ENCODE measurements around the gene C9orf153.
"Not testable (repeated sequence)": the region's sequence is repeated elsewhere in the genome, so short reads cannot be mapped to it uniquely, and the experiment has no call there.

C9orf153 gene

GRCh38 chr9:86259557-86259956 lies at the start of gene C9orf153:
Gene C9orf153, minus strand, starts transcription at chr9:86259657. Its CDS starts 30,054 bp downstream, at chr9:86229603.
- DNase-seq: no peak

DNA sequence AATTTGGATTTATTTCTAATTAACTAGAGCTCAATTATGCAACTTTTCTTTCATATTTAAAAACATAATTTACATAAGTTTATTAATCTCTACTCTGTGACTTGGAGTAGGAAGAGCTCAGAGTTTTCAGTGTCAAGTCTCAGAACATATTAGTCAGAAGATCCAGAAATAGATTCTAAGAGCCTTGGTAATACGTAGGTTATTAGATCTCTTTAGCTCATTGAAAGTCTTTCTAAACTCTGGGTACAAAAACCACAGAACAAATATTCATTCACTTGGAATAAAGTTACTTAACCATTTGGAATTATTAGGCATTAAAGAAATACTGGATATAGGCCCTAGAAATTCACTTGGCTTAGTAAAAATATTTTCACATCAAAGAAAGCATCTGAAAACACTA lies 49.2 kb upstream of the C9orf153 start:
- DNase-seq: no peak

DNA sequence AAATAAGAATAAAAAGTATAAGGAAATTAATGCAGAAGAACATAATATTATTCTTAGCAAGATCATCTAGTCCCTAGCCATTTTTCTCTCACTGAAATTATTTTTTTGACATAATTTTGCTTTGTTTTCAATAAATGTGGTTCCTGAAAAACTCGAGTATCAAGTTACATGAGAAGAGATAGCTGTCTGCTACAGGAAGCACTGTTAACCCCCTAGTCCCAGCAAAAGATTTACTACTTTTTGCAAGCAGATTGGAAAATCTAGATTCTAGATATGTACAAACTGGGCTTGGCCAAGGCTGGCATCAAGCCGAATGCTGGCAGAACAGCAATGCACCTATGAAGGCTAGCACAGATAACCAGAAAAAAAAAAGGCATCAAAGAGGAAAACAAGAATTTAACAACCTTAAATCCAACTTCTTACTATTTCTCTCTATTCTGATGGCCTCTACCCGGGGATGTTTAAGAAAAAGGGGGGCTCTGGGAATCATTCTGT lies 44.8 kb upstream of the C9orf153 start:
- no peak for DNase-seq

DNA sequence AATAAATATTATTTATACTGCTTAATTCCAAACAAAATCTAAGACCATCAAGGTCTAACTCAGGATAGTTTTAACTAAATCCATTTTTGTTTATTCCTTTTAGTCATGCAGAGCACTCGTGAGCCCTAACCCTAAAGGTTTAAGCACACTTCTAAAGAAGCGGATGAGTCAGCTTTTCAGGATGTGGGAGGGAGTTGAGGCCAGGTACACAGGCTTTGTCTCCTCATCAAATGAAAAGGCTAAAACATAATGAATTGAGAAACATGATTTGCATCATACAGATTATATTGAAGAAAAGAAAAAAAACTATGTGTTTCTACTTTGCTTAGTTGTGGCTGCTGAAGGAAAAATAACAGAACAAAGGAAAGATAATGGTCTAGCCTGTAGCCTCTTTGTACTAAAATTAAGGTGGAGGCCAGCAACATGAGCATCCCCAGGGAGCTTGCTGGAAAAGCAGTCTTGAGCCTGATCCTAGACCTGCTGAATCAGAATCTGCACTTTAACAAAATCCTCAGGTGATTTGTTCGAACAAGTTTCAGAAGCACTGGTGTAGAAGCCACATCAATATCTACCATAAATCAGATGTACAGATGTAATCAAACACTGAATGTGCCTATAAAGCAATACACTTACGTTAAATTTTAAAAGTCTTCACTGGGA lies 44.0 kb upstream of the C9orf153 start:
- DNase-seq: no peak

- DNase-seq: no peak
These were observed 42.2 kb upstream of the C9orf153 start for GRCh38 chr9:86301686-86302085.

- DNase-seq: no peak
These were observed 41.2 kb upstream of the C9orf153 start for GRCh38 chr9:86300701-86301100.

DNA sequence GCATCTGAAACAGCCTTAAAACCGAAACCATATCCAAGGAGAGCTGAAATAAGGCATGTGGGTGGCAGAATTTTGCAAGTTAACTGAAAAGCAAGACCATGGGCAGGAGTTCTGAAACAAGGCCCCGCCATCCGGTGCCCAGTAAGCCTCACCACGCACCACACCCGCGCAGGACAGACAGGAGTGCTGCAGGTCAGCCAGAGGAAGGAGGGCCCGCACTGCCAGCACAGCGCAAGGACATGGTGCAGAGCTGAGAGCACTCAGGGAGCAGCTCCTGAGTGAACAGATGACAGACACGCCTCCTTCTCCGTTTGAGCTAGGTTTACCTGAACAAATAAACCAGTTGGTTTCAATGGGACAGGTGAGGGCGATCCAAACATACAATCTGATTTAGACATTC lies 39.4 kb upstream of the C9orf153 start:
- DNase-seq: no peak

DNA sequence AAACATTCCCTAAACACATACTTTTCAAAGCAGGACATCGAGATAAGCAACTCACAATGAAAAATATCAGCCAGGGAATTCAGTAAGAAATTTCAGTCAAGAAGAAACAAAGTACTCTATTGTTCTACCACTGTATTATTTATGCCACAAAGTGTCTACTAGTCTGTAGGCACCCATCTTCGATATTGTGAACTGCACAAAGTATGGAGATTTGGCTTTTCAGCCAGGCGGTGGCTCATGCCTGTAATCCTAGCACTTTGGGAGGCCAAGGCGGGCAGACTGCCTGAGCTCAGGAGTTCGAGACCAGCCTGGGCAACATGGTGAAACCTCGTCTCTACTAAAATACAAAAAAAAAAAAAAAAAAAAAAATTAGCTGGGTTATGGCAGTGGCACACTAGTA lies 30.9 kb upstream of the C9orf153 start:
- not testable (repeated sequence) for DNase-seq

- DNase-seq: no peak
These were observed 29.2 kb upstream of the C9orf153 start for GRCh38 chr9:86288499-86289198.

DNA sequence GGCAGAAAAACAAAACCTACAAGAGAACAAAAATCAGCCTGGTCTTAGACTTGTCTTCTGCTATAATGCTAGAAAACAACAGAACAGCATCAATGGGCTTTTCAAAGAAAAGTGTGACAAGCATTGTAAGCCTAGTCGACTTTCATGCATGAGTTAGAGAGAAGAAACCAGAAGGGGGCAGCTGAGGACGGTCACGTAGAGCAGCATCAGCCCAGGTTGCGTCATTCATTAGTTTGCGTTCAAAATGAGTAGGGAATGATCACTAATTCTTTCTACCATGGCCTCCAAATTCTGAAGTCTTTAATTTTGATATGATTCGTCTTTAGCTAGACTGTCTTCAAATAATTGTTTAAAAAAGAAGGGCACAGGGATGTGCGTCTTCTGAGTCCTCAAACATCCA lies 27.6 kb upstream of the C9orf153 start:
- DNase-seq: peak; percentile 16

- DNase-seq: no peak
These were observed 26.8 kb upstream of the C9orf153 start for GRCh38 chr9:86286278-86286677.

- DNase-seq: peak; percentile 76
These were observed 25.8 kb upstream of the C9orf153 start for GRCh38 chr9:86285261-86285660.

GRCh38 chr9:86282979-86283535 lies 23.6 kb upstream of the C9orf153 start:
- DNase-seq: peak; percentile 87

- peak; percentile 85 for DNase-seq
These were observed 22.9 kb upstream of the C9orf153 start, which contains the start of gene ISCA1 for GRCh38 chr9:86282077-86282978. Gene ISCA1, minus strand, starts transcription at chr9:86282538. Its CDS starts 80 bp downstream, at chr9:86282458.

DNA sequence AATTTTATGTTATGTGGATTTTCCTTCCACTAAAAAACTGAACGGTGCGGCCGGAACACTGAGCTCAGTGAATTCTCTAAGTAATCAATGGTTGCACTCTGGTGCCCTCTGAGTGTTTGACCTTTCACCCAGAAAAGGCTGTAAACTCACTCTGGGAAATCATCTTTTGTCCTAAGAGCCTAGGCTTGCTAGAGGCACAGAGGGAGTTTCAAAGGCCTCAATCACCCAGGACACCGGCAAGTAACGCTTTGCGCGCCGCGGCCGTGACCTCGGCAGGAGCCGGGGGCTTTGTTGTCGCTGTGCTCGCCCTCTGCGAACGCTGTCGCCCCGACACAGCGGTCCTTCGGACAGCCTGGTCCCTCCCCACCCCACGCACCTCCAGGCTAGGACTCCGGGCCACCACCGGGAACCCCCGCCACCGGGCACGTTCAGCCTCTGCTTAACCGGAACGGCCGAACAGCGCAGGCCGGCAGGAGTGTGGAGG lies 22.2 kb upstream of the C9orf153 start:
- DNase-seq: no peak

- DNase-seq: no peak
These were observed 21.1 kb upstream of the C9orf153 start for GRCh38 chr9:86280580-86280979.

DNA sequence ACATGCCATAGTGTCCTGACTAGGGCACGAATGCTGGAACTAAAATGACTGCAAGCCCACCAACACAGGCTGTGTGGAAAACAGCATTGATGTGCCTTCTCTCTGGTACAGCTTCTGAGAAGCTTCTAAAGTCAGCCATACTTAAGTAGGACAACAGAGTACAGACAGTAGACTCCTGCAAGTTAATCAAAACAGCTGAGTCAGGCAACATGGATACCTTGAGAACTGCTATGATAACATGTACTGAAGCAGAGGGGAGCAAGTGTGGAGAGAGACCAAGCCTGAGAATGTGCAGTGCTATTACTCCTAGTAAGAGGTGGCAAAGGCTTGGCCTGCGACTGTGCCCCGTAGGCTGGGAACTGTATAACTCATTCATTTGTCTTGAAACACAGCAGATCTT lies 20.4 kb upstream of the C9orf153 start:
- no peak for DNase-seq

DNA sequence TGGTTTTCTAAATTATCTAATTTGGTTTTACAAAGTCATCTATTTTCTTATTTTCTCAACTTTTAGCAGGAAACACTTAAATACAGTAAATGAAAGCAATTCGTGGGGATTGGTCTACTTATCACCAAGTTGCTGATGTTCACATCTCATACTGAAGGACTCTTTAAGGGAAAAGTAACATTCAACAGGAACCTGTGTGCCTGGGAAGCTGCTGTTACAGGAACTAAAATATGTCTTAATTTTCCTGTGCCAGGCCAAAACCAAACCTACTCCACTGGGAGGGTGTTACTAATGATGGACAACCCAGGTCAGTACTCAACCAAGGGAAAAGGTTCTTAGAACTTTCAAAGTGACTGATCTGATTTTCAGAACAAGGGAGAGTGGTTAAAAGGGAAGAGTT lies 17.6 kb upstream of the C9orf153 start:
- no peak for DNase-seq

GRCh38 chr9:86275962-86276361 lies 16.5 kb upstream of the C9orf153 start:
- DNase-seq: no peak

- DNase-seq: no peak
These were observed 15.6 kb upstream of the C9orf153 start for GRCh38 chr9:86274821-86275643.

DNA sequence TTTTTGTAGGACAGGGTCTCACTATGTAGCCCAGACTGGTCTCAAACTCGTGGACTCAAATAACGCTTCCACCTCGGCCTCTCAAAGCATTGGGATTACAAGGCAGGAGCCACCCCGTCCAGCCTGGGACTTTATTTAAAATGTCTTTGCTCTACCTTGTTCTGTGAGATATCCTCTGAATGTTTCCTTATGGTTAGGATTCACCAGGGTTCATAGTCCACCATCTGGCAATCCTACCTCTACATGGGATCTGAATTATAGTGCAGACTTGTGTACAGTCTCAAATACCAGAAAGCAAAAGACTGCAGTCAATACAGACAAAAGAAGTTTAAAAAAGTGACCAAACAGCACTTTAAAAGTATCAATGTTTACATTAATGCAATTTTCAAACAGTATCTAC lies 12.8 kb upstream of the C9orf153 start:
- DNase-seq: no peak

DNA sequence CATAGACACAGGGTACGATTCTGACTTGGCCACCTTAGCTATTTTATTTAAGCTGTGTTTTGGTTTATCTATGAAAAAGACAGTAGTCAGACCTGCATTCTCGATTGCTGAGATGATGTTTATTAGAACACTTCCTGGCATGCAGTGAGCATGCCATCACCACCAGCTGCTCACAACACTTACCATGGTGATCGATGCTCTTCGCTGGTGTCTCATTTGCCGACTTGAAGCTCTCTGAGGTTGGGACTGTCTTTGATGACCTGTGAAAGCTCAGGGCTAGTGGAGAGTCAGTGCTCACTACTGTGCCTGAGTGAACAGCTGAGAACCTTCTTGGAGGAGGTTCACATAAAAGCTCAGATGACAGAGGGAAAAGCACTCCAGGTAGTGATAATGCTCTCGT lies 4.4 kb upstream of the C9orf153 start:
- no peak for DNase-seq
